ENCODE results near the gene COL21A1. TPM values are rescaled to one million over a fixed set of nuclear protein-coding genes. Genes with fewer than 3 reads are reported as not detected.
"Not testable (repeated sequence)": the region's sequence is repeated elsewhere in the genome, so short reads cannot be mapped to it uniquely, and the experiment has no call there.

The COL21A1 gene
- total RNA-seq, 4 donors from 2014 or later, result 16.9 to 29.9 (median 24.2) TPM

DNA sequence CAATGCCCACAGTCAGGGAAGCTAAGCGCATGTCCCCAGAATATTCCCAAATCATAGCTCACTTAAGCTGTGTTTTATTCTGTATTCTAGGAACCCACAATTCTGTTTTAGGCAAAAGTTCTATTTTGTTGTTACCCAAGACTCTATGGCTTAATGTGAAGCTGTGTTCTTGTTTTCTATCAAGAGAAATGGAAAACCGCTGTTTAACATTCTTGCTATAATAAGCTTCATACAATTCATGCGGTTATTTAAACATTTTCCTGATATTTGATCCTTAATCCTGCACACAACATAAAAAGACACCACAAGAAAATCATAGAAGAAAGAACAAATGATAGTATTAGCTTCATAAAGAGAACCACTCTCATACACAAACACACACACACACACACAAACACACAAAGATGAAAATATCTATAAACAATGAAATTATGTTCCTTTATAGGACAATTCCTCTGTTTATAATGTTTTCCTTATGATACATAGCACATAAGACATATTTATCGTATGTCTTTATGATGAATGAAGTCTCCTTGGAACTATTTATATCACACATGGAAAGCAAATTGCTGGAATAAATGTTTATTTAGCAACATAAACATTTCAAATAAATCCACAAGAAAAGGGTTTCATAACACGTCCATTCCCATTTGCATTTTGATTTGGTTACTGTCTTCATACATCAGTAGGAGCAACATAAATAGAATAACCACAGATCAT is 16.4 kb upstream of the COL21A1 start:
- Histone ChIP-seq H3K27ac (no peak overlapping the region), H3K36me3 (no peaks in the 10 kb centered on the region), H3K4me1 (no peaks in the 10 kb centered on the region), H3K4me3 (no peak overlapping the region), H3K9me3 (peaks cover 0 to 4% (median 0%) of the 10 kb centered on the region in 4 donors), H3K27me3 (no peaks in the 10 kb centered on the region)
- no peak for TF ChIP-seq POLR2A (IDR thresholded peaks at IDR 0.05)
- TF ChIP-seq, protein P1, sequence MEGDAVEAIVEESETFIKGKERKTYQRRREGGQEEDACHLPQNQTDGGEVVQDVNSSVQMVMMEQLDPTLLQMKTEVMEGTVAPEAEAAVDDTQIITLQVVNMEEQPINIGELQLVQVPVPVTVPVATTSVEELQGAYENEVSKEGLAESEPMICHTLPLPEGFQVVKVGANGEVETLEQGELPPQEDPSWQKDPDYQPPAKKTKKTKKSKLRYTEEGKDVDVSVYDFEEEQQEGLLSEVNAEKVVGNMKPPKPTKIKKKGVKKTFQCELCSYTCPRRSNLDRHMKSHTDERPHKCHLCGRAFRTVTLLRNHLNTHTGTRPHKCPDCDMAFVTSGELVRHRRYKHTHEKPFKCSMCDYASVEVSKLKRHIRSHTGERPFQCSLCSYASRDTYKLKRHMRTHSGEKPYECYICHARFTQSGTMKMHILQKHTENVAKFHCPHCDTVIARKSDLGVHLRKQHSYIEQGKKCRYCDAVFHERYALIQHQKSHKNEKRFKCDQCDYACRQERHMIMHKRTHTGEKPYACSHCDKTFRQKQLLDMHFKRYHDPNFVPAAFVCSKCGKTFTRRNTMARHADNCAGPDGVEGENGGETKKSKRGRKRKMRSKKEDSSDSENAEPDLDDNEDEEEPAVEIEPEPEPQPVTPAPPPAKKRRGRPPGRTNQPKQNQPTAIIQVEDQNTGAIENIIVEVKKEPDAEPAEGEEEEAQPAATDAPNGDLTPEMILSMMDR (IDR thresholded peaks at IDR 0.05), result no peak
- no peak for TF ChIP-seq EP300 (IDR thresholded peaks at IDR 0.05)
- 61 to 72% methylated on average over 5 of the region's 5 CpGs for WGBS, 2 donors
- DNase-seq (ENCODE audit: low spot score in 2 of 2), result no peak

DNA sequence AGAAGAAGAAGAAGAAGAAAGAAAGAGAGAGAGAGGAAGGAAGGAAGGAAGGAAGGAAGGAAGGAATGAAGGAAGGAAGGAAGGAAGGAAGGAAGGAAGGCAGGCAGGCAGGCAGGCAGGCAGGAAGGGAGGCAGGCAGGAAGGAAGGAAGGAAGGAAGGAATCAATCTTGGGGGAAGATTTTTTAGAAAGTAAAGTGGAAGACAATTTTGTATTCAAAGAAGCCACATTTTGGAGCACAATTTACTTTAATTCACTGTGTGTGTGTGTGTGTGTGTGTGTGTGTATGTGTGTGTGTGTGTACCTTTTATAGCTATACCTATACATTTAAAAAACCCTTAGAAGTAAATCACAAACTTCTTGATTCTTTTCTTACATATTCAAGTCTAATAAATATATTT is 13.2 kb upstream of the COL21A1 start:
- H3K36me3 ChIP-seq; H3K27me3 ChIP-seq; H3K27ac ChIP-seq; DNase-seq (ENCODE audit: low spot score in 2 of 2); H3K4me3 ChIP-seq; H3K9me3 ChIP-seq; H3K4me1 ChIP-seq: not testable (repeated sequence)

DNA sequence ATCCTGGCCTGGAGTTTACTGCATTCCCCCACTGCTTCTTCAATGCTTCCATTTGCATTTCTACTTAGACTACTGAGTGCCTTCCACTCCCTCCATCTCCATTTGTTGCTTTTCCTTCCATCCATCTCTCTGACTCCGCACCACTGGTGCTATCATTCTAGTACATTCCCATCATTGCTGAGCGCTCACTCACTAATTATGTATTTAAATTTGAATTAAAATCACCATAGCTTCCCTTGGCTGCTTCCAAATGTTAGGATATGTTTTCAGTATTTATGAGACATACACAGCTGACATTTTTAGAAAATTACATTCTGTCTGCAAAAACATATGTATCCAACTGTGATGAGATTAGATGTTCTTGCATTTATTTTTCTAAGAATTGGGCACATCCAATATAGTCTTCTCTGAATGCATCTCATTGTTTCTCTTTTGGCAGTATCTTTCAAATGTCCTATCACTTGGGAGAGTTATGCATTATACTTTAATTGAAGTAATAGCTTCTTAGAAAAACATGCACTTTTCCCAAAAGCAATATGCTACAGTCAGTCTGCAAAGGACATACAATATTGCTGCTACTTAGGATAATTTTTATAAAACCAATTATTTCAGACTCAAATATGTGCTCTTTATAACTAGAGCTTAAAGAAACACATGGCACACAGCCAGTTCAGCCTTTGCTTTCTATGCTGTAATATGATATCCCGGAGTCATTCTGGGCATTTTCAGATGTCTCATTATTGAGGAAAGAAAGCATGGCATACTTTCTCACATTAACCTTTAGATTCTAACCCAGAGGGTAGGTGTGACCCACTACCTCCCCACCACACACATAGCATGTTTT is 12.1 kb upstream of the COL21A1 start:
- WGBS, 2 donors, result 53 to 65% methylated on average over 3 of the region's 3 CpGs
- no peaks in the 10 kb centered on the region for H3K27me3 ChIP-seq
- H3K36me3 ChIP-seq, result no peaks in the 10 kb centered on the region
- H3K4me1 ChIP-seq, result peaks cover 0 to 11% (median 0%) of the 10 kb centered on the region in 4 donors
- no peak overlapping the region for H3K27ac ChIP-seq
- H3K4me3 ChIP-seq, result no peak overlapping the region
- H3K9me3 ChIP-seq, result no peaks in the 10 kb centered on the region
- DNase-seq (ENCODE audit: low spot score in 2 of 2), result no peak
- TF ChIP-seq, protein P1 (IDR thresholded peaks at IDR 0.05), result no peak
- TF ChIP-seq POLR2A (IDR thresholded peaks at IDR 0.05) (no peak), EP300 (IDR thresholded peaks at IDR 0.05) (no peak)

DNA sequence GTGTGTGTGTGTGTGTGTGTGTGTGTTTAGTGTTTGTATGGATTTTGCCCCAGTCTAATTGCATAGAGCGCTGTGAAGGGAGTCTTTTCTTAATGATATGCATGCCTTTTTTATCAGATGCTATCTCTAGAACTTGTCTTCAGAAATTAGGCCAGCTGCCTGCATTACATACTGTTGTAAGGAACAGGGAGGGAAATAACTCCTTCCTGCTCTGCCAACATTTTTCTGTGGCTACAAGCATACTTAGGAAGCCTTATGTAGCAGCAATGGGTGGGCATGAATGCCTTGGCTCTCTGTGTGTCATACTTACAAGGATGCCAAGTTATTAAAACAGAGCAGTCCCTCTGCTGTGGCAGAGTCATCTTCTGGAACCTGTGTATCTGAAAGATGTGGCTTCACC is 8.0 kb upstream of the COL21A1 start:
- no peak overlapping the region for H3K27ac ChIP-seq
- 68 to 79% methylated on average over 1 of the region's 1 CpG for WGBS, 2 donors

DNA sequence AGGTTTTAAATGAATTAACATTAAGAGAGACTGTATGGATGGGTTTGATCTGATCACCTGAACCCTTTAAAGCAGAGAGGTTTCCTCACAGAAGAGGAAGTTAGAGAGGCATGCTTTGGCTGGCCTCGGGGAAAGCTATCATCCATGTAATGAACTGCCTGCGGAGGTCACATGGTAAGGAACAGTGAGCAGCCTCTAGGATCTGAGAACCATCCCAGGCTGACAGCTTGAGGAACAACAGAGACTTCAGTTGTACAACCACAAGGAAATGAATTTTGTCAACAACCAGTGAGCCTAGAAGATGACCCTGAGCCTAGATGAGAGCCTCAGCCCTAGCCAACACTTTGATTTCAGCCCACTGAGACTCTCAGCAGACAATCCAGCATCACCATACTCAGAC is 2.9 kb upstream of the COL21A1 start:
- 50 to 86% methylated on average over 1 to 2 of the region's 2 CpGs for WGBS, 2 donors
- no peak for TF ChIP-seq POLR2A (IDR thresholded peaks at IDR 0.05)
- TF ChIP-seq, protein P1 (IDR thresholded peaks at IDR 0.05), result no peak
- Histone ChIP-seq H3K9me3 (no peaks in the 10 kb centered on the region), H3K36me3 (no peaks in the 10 kb centered on the region), H3K4me3 (no peak overlapping the region), H3K4me1 (peaks cover 0 to 54% (median under 1%) of the 10 kb centered on the region in 4 donors), H3K27ac (no peak overlapping the region), H3K27me3 (no peaks in the 10 kb centered on the region)
- DNase-seq (ENCODE audit: low spot score in 2 of 2), result no peak

More for the DNA sequence above, 8.0 kb upstream of the COL21A1 start:
- TF ChIP-seq, protein P1 (IDR thresholded peaks at IDR 0.05), result no peak
- no peak for TF ChIP-seq EP300 (IDR thresholded peaks at IDR 0.05)
- no peak for TF ChIP-seq POLR2A (IDR thresholded peaks at IDR 0.05)
- DNase-seq (ENCODE audit: low spot score in 2 of 2), result no peak
- Histone ChIP-seq H3K27me3 (no peaks in the 10 kb centered on the region), H3K4me1 (peaks cover 0 to 36% (median 0%) of the 10 kb centered on the region in 4 donors), H3K9me3 (no peaks in the 10 kb centered on the region), H3K36me3 (no peaks in the 10 kb centered on the region), H3K4me3 (no peak overlapping the region)
